Measurements from ENCODE around the gene TMSB4X. TPM values are rescaled to one million over a fixed set of nuclear protein-coding genes. Genes with fewer than 3 reads are reported as not detected.

The TMSB4X gene
- total RNA-seq, 2 experiments from 2014 or later, result 1,476 to 1,540 TPM

DNA sequence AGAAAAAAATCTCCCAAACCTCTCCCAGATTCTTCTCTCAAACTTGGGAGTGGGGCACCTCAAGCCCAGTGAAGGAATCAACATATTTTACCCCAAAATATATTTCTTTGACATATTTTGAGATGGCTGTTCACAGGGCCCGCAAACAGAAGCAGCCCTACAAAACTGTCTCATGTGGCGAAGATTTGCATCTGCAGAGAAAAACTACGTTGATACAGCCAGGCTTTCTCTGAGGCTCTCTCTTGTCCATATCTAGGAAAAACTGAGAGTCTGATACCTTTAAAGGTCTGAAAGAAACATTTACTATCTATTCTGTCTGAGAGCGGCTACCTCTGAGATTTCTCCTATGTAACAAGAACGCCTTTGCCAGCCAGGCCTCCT, 23.3 kb upstream of the TMSB4X start:
- Histone ChIP-seq H3K27ac (ENCODE audit: low read depth, low read length, poor library complexity, severe bottlenecking) (peak overlapping the region; percentile 73), H2AFZ (ENCODE audit: low read length) (peak overlapping the region; percentile 78; the same call in 1 of the 2 replicates), H3K9me2 (ENCODE audit: insufficient read depth, low read length) (no peaks in the 10 kb centered on the region), H3K79me2 (ENCODE audit: insufficient read depth, low read depth, low read length) (no peaks in the 10 kb centered on the region), H3K9me3 (ENCODE audit: low read length) (no peaks in the 10 kb centered on the region), H3K4me1 (ENCODE audit: insufficient read depth, low read length, poor library complexity, severe bottlenecking) (peaks cover 96% of the 10 kb centered on the region), H3K36me3 (ENCODE audit: insufficient read depth, low read length) (no peaks in the 10 kb centered on the region), H4K20me1 (ENCODE audit: insufficient read depth, low read length) (no peaks in the 10 kb centered on the region), H3K4me2 (ENCODE audit: low read length) (peak overlapping the region; percentile 81), H3K4me3 (ENCODE audit: low read depth, low read length, poor library complexity, severe bottlenecking) (peak overlapping the region; percentile 44)
- intact Hi-C loops (cut with micrococcal nuclease; ENCODE audit: unreplicated experiment), result loop anchor here (1.0 to 2.0 kb wide), 3 partner anchors 22 to 134 kb away; no protein-coding TSS in a partner anchor
- CTCF ChIA-PET (ENCODE audit: unreplicated experiment), result interaction anchor here (0.8 to 3.7 kb wide), 6 partner anchors 57 to 536 kb away, joined by 3 to 12 read pairs (median 3); no protein-coding TSS in a partner anchor
- no TSS peak for BruUV-seq (replicated peaks)
- POLR2A ChIA-PET, result interaction anchor here (1.5 to 3.5 kb wide), 7 partner anchors 20 to 535 kb away, joined by 4 to 17 read pairs (median 15); partner anchors contain the start of gene TMSB4X
- DNase-seq (ENCODE audit: low spot score), result peak; percentile 52
- TF ChIP-seq EZH2phosphoT487 (IDR thresholded peaks at IDR 0.05; ENCODE audit: borderline replicate concordance, low read depth, low read length) (no peak), CTCF (conservative IDR thresholded peaks at IDR 0.05; ENCODE audit: low read length) (no peak)

DNA sequence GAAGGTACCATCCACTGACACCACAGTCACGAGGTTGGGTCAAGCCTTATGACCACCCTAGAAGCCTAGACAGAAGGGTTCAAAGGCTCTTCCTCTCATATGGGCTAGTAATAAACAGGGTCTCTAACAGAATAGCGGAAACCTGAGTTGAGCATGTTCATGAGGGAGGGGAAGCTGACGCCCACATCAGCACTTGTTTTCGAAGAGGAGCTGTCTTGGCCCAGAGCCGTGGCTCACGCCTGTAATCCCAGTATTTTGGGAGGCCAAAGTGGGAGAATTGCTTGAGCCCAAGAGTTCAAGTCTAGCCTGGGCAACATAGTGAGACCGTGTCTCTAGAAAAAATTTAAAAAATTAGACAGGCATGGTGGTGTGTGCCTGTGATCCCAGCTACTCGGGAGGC, 21.5 kb upstream of the TMSB4X start:
- Histone ChIP-seq H3K9me3 (ENCODE audit: low read length) (no peaks in the 10 kb centered on the region), H3K4me3 (ENCODE audit: low read depth, low read length, poor library complexity, severe bottlenecking) (no peak overlapping the region), H4K20me1 (ENCODE audit: insufficient read depth, low read length) (no peaks in the 10 kb centered on the region), H3K36me3 (ENCODE audit: insufficient read depth, low read length) (no peaks in the 10 kb centered on the region), H3K4me1 (ENCODE audit: insufficient read depth, low read length, poor library complexity, severe bottlenecking) (peaks cover 96% of the 10 kb centered on the region), H3K79me2 (ENCODE audit: insufficient read depth, low read depth, low read length) (no peaks in the 10 kb centered on the region), H3K27ac (ENCODE audit: low read depth, low read length, poor library complexity, severe bottlenecking) (no peak overlapping the region), H3K9me2 (ENCODE audit: insufficient read depth, low read length) (no peaks in the 10 kb centered on the region), H2AFZ (ENCODE audit: low read length) (no peak overlapping the region), H3K4me2 (ENCODE audit: low read length) (no peak overlapping the region)
- ChIA-PET CTCF (ENCODE audit: unreplicated experiment) (no interaction called here), POLR2A (interaction anchor here (0.6 to 2.1 kb wide), 5 partner anchors 20 to 802 kb away, joined by 3 to 9 read pairs (median 3); no protein-coding TSS in a partner anchor)
- DNase-seq (ENCODE audit: low spot score), result no peak
- intact Hi-C loops (cut with micrococcal nuclease; ENCODE audit: unreplicated experiment), result no loop called here
- no peak for TF ChIP-seq CTCF (conservative IDR thresholded peaks at IDR 0.05; ENCODE audit: low read length)
- no peak for TF ChIP-seq EZH2phosphoT487 (IDR thresholded peaks at IDR 0.05; ENCODE audit: borderline replicate concordance, low read depth, low read length)
- no TSS peak for BruUV-seq (replicated peaks)

DNA sequence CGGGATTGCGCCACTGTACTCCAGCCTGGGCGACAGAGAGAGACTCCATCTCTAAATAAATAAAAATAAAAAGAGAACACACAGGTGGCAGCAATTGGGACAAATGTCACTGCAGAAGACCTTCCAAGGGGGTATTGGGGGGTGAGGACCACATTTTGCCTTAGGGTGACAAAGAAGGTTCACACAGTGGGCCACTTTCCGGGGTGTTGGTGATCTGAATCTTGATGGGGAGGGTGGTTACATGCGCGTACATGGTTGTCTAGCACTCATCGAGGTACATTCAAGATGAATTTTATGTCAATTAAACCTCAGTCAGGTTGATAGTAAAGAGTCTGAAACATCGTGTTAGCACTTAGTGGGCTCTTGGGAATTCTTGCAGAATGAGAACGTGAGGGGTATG, 20.5 kb upstream of the TMSB4X start:
- TF ChIP-seq CTCF (conservative IDR thresholded peaks at IDR 0.05; ENCODE audit: low read length) (no peak), EZH2phosphoT487 (IDR thresholded peaks at IDR 0.05; ENCODE audit: borderline replicate concordance, low read depth, low read length) (no peak)

More for the DNA sequence above, 20.5 kb upstream of the TMSB4X start:
- Histone ChIP-seq H3K27ac (ENCODE audit: low read depth, low read length, poor library complexity, severe bottlenecking) (peak overlapping the region; percentile 100), H3K9me3 (ENCODE audit: low read length) (no peaks in the 10 kb centered on the region), H3K79me2 (ENCODE audit: insufficient read depth, low read depth, low read length) (no peaks in the 10 kb centered on the region), H3K4me2 (ENCODE audit: low read length) (peak overlapping the region; percentile 84), H3K9me2 (ENCODE audit: insufficient read depth, low read length) (no peaks in the 10 kb centered on the region), H3K36me3 (ENCODE audit: insufficient read depth, low read length) (no peaks in the 10 kb centered on the region), H3K4me1 (ENCODE audit: insufficient read depth, low read length, poor library complexity, severe bottlenecking) (peaks cover 96% of the 10 kb centered on the region), H3K4me3 (ENCODE audit: low read depth, low read length, poor library complexity, severe bottlenecking) (peak overlapping the region; percentile 63), H2AFZ (ENCODE audit: low read length) (peak overlapping the region; percentile 34; the same call in 1 of the 2 replicates), H4K20me1 (ENCODE audit: insufficient read depth, low read length) (no peaks in the 10 kb centered on the region)
- ChIA-PET CTCF (ENCODE audit: unreplicated experiment) (interaction anchor here (1.2 kb wide), 1 partner anchor 17 kb away, joined by 4 read pairs; no protein-coding TSS in a partner anchor), POLR2A (interaction anchor here (0.5 to 6.2 kb wide), 10 partner anchors 18 to 847 kb away, joined by 3 to 148 read pairs (median 4); partner anchors contain the start of gene TMSB4X)
- intact Hi-C loops (cut with micrococcal nuclease; ENCODE audit: unreplicated experiment), result no loop called here
- no peak for DNase-seq (ENCODE audit: low spot score)
- no TSS peak for BruUV-seq (replicated peaks)

All from OCI-LY7 (cell line).